Activated T-cell treated with anti-CD3 and anti-CD28 coated beads for 4 hours (primary cell): ENCODE measurements around the gene SYDE1.

Experiments used
- DNase-seq: peaks from one replicate; pipeline ENCODE4 v3.0.0-alpha.2; 2020

Gene SYDE1

DNA sequence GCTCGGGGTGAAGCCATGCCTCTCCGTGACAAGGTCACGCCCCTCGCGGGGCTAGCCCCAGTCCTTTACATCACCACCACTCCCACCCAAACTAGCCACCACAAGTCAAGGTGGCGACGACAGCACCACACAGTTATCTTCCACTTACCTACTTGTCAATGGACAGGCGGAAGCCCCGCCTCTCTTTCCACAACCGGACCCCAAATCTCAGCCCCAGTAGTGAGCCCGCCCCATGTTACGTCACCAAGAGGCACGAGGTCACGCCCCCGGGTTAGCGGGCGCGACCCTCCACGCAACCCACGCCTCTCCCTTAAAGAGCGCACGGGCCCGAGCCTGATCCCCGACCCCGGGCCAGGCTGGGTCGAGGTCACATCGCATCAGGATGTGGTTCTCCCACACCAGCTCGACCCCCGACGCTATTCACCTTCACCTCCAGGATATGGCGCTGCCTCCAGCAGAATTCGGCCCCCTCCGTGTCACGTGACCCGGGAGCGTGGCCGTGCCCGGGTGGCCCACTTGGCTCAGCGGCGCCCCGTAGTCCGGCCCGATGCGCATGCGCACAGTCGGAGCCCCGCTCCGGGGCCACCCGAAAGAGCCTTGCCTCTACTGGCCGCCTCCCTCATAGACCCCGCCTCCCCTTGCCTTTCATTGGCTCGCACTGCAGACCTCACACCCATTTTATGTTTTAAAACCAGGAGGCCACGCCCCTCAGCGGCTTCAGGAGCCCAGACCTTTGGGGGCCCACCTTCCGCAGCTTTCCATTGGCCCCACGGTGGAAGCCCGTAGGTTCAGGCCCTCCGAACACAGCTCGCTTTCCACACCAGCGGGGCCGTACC, 18.2 kb downstream of the SYDE1 start:
- DNase-seq = peak; percentile 95

DNA sequence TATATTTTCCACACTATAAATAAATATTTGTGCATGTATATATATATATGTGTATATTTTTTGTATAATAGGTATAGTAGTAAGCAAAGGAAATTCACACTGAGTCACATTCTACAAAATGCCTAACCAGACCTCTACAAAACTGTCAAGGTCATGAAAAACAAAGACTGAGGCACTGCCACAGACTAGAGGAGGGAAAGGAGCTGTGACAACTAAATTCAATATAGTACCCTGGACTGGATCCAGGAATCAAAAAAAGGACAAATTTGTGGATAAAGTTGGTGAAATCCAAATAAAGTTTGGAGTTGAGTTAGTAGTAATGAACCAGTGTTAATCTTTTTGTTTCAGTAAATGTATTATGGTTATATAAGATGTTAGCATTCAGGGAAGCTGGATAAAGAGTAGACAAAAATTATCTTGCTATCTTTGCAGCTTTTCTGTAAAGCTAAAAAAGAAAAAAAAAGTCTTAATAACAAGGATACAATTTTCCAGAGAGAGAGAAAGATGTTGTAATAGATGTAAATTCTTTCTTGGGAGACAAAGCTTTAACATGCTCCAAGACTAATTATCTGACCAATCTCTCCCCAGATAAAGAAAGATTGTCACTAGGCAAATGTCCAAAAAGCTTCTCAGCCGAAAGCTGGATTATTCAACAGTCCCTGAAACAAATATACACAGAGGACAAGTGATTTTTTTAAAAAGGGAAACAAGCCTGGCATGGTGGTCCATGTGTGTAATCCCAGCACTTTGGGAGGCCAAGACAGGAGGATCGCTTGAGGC, 19.1 kb downstream of the SYDE1 start:
- no peak for DNase-seq

GRCh38 chr19:15128162-15128770, 21.1 kb downstream of the SYDE1 start:
- DNase-seq = no peak

DNA sequence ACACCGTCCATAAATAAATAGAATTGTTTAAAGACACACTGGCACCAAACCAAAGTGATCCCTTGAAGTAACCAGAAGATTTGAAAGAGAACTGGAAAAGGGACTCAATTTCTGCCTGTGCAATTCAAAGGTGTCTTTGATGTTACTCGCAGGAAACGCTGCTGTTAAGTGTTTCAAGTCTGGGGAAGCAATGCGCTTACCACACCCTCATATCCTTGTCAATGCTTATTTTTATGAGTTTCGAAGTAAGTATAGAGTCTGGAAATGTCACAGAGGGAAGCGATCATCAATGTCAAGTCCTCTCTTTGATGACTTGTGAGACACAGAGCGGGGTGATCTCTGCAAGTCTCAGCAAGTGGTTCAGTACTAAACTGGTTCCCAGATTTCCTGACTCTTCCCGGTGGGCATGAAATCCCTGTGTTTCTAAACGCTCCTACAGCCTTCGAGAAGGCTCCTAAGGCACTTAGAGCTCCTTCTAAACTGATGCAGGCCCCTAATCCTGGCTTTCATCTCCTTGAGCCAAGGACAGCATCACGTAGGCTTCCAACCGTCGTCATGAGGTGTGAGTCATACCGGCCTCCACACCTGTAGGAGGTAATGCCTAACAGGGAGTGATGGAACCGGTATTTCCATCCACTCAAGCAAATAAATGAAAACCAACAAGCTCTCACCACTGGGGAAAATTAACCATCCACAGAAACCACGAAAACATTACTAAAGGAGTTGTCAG, 22.8 kb downstream of the SYDE1 start:
- peak; percentile 39 for DNase-seq

DNA sequence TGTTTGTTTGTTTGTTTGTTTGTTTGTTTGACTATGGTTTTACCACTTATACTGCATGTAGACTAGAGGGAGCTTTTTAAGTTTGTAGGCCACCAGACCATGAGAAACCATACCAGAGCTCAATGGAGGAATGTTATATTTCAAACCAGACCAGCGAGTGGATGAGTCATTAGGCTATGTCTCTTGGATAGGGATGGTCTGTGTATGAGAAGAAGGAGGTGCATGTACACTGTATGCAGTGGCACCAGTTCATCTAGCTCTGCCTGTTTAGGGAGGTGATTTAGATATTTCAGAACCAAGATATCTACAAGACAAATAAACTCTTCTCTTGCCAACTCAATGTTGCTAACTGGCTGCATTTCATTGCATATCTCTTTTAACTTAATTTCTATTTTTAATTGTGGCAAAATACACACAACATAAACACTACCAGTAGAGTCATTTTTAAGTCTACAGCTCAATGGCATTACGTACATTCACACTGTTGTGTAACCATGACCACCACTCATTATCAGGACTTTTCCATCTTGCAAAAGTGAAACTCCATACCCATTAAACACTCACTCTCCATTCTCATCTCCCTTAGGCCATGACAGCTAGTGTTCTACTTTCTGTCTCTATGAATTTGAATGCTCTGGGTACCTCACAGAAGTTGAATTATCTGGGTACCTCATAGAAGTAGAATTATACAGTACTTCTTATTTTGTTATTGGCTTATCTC, 29.2 kb downstream of the SYDE1 start:
- DNase-seq = no peak

DNA sequence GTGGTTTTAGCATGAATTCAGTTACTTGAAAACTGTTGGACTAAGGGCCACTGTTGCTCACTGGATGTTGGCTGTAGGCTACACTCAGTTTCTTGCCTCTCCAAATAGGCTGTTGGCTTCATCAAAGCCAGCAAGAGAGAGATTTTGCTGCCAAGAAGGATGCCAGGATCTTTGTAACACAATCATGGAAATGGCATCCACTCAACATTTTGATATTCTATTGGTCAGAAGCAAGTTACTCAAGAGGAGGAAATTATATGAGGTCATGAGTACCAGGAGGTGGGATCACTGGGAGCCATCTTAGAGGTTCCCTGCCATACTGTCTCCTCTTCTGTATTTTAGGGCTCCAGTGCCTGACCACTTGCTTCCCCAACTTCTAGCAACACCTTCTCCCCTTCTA, 30.6 kb downstream of the SYDE1 start:
- no peak for DNase-seq

GRCh38 chr19:15138427-15138826, 31.2 kb downstream of the SYDE1 start:
- no peak for DNase-seq

GRCh38 chr19:15141143-15141542, 33.9 kb downstream of the SYDE1 start:
- DNase-seq = no peak

DNA sequence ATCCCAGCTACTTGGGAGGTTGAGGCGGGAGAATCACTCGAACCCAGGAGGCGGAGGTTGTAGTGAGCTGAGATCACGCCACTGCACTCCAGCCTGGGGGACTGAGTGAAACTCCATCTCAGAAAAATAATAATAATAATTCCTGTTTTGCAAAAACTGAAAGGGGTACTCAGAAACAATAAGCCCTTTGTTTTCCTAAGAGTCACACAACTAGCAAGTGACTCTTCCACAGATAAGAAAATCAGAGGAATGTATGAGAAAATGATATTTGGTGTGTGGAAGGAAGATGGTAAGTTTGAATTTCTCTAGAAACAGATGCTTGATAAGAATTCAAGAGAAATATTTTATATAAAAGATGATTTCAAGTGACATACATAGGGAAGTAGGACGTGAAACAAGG, 35.1 kb downstream of the SYDE1 start:
- DNase-seq = no peak

GRCh38 chr19:15144046-15144646, 36.9 kb downstream of the SYDE1 start:
- DNase-seq = no peak

GRCh38 chr19:15147090-15147489, 39.9 kb downstream of the SYDE1 start:
- DNase-seq = no peak

GRCh38 chr19:15149737-15150136, 42.5 kb downstream of the SYDE1 start:
- DNase-seq = no peak

DNA sequence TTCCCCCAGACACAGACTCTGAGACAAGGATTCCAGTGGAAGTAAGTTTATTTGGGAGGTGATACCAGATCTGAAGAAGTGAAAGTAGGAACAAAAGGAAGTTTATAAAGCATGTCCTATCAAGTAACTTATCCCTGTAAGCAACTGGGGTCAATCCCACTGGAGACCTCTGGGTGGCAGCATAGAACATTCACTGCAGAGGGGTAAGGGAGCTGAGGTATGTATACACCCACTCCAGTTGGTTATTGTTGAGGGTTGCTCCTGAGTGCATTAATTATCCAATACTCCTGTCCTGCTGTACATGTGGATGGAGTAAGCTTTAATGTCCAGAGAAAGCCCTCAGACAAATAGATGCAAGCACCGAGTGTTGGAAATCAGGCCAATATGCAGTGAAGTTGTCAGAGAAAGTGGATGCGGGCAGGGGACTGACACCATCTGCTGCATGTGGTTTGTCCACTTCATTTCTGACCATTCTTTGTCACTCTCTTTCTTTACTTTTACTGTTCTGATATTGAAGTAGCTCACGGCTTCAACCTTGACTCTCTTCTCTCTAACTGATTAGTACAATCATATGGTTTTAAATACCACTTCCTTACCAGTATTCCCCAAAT, 46.9 kb downstream of the SYDE1 start:
- DNase-seq = peak; percentile 12

DNA sequence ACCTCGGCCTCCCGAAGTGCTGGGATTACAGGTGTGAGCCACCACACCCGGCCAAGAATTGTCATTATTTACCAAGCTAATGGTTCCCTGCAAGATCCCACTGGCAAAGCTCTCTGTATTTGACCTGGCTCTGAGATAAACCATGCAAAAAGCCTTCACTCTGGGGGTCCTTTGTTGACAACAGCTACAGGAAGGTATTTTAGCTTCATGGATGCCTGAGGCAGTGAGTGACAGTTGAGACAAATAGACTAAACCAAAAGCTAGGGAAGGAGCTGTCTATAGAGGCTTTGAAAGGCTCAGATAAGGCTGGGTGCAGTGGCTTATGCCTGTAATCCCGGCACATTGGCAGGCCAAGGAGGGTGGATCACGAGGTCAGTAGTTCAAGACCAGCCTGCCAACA, 48.1 kb downstream of the SYDE1 start:
- no peak for DNase-seq

GRCh38 chr19:15156391-15156790, 49.2 kb downstream of the SYDE1 start:
- DNase-seq = no peak

DNA sequence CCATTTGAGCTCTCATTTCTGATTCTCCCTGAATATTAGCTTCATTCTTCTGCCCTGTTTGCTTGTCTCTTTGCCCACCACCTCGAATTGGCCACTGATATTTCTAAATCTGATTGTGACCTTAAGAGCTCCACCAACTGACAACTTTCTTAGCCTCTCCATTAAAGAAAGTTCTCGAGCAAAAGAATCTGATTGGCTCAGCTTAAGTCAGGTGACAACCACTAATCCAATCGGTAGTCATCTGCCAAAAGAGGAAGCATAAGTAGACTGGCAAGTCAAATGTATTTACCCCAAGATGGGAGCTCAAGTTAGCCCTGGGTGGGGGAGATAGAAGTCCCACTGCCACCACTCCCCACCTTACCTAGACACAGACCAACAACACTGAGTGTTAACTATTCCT, 52.0 kb downstream of the SYDE1 start:
- no peak for DNase-seq

- no peak for DNase-seq
These were observed 54.1 kb downstream of the SYDE1 start for GRCh38 chr19:15161028-15161984.
